Panc1 (cell line): Measurements from ENCODE around the gene BLNK. TPM values are rescaled to one million over a fixed set of nuclear protein-coding genes. Genes with fewer than 3 reads are reported as not detected.

ENCODE experiments used
- ATAC-seq: fragments of 200-7000 bp; cut with Tn5 transposase; 2 replicates; pipeline ENCODE4 v1.9.1; 2020; ENCODE audit warnings: mild to moderate bottlenecking, moderate library complexity
- BruUV-seq: library from RNA; stranded (reverse); fragments of 400-500 nt; replicated peaks from 2 replicates; lab custom pipeline; 2021; lab: Mats Ljungman, UMichigan
- CTCF ChIA-PET: fragments of 300-600 bp; sonication (Branson Sonifier 250); formaldehyde crosslinking; loops from one replicate; lab custom pipeline; 2022; ENCODE audit warnings: antibody characterized with exemption; lab: Charles Lee
- POLR2A ChIA-PET: fragments of 300-600 bp; sonication (Branson Sonifier 250); formaldehyde crosslinking; loops from one replicate; lab custom pipeline; 2022; ENCODE audit warnings: antibody characterized with exemption; lab: Charles Lee
- DNase-seq: peaks from one replicate; pipeline ENCODE4 v3.0.0-alpha.2; 2010; ENCODE audit warnings: low read depth, low spot score
- H3K27ac ChIP-seq: 2 replicates; pipeline ENCODE4 v1.5.1; 2011; ENCODE audit warnings: mild to moderate bottlenecking, low read length, inconsistent platforms
- H3K27me3 ChIP-seq: fragments of 200-500 bp; sonication (Bioruptor generic); 2 replicates; pipeline ENCODE4 v1.6.0; 2014; ENCODE audit warnings: low read length, inconsistent platforms; ENCODE audit not compliant: control insufficient read depth, insufficient read depth
- H3K36me3 ChIP-seq: fragments of 200-500 bp; sonication (Bioruptor generic); 2 replicates; pipeline ENCODE4 v1.5.1; 2014; ENCODE audit warnings: inconsistent platforms, mild to moderate bottlenecking, low read length, moderate library complexity; ENCODE audit not compliant: control insufficient read depth, insufficient read depth
- H3K4me1 ChIP-seq: 2 replicates; pipeline ENCODE4 v1.5.1; 2011; ENCODE audit warnings: inconsistent platforms, mild to moderate bottlenecking, low read length, moderate library complexity; ENCODE audit not compliant: control insufficient read depth, insufficient read depth
- H3K4me3 ChIP-seq, 2 experiments: 2 replicates each; pipeline ENCODE4 v1.5.1; 2011 to 2012; ENCODE audit warnings: low read depth in 2 of 2, low read length in 2 of 2, mild to moderate bottlenecking in 2 of 2, inconsistent platforms in 1 of 2, moderate library complexity in 1 of 2
- H3K9me3 ChIP-seq: fragments of 200-500 bp; sonication (Bioruptor generic); 2 replicates; pipeline ENCODE4 v1.5.1; 2014; ENCODE audit warnings: low read depth, mild to moderate bottlenecking, inconsistent platforms, low read length, moderate library complexity; ENCODE audit not compliant: control insufficient read depth, insufficient read depth
- CTCF ChIP-seq: fragments of 450-650 bp; IDR thresholded peaks from 2 replicates; pipeline ENCODE4 v1.5.1; 2017; ENCODE audit warnings: mild to moderate bottlenecking
- POLR2AphosphoS5 ChIP-seq: IDR thresholded peaks from 2 replicates; pipeline ENCODE4 v1.6.1; 2012; ENCODE audit warnings: mild to moderate bottlenecking, low read depth, low read length, moderate library complexity
- REST ChIP-seq, 2 experiments: IDR thresholded peaks; 2 replicates each; pipeline ENCODE4 v1.6.1; 2011 to 2012; ENCODE audit warnings: low read depth in 2 of 2, control low read depth in 1 of 2, low read length in 1 of 2, mild to moderate bottlenecking in 1 of 2, moderate library complexity in 1 of 2; ENCODE audit not compliant: insufficient read depth in 1 of 2
- SIN3A ChIP-seq: IDR thresholded peaks from 2 replicates; pipeline ENCODE4 v1.6.1; 2012; ENCODE audit warnings: low read depth, mild to moderate bottlenecking, low read length, moderate library complexity, borderline replicate concordance; ENCODE audit not compliant: insufficient read depth
- TCF7L2 ChIP-seq: IDR thresholded peaks from 2 replicates; pipeline ENCODE4 v1.6.1; 2011; ENCODE audit warnings: mild to moderate bottlenecking, low read depth, low read length, inconsistent platforms
- in situ Hi-C: cut with HindIII; loops from 2 replicates; pipeline ENCODE4 v1.10.0; 2016; ENCODE audit warnings: low sequenced_read_pairs, low pct_unique_long_range_greater_than_20kb
- intact Hi-C: fragments of 100-400 bp; cut with micrococcal nuclease; formaldehyde crosslinking; loops from one replicate; pipeline ENCODE4 v1.10.0; 2022; ENCODE audit not compliant: unreplicated experiment
- total RNA-seq: library from RNA; stranded (reverse); gene quantifications from one replicate; pipeline ENCODE4 v1.2.1, GENCODE V29; 2021; ENCODE audit not compliant: unreplicated experiment

BLNK gene
- total RNA-seq, 1 experiment from 2014 or later, result 0.10 TPM

- Histone ChIP-seq H3K4me1 (no peaks in the 10 kb centered on the region), H3K9me3 (no peaks in the 10 kb centered on the region), H3K36me3 (no peaks in the 10 kb centered on the region), H3K27me3 (peaks cover 39% of the 10 kb centered on the region), H3K27ac (no peak overlapping the region), H3K4me3 (no peak overlapping the region)
- DNase-seq (no peak), ATAC-seq (no peak)
- CTCF ChIA-PET, result interaction anchor here (0.7 kb wide), 1 partner anchor 266 kb away, joined by 3 read pairs; no protein-coding TSS in a partner anchor
- POLR2A ChIA-PET, result no interaction called here
- intact Hi-C loops, result no loop called here
- TF ChIP-seq REST (IDR thresholded peaks at IDR 0.05; ENCODE audit: insufficient read depth in 1 of 2, low read depth in 2 of 2, low read length in 1 of 2), result no peak
- TF ChIP-seq CTCF, result no peak
- no peak for TF ChIP-seq TCF7L2
- TF ChIP-seq SIN3A, result no peak
- no peak for TF ChIP-seq POLR2AphosphoS5
- no TSS peak for BruUV-seq
- in situ Hi-C loops, result no loop called here
These were observed 18.0 kb upstream of the BLNK start for GRCh38 chr10:96289218-96289910.

GRCh38 chr10:96288151-96288621 is 16.8 kb upstream of the BLNK start:
- Histone ChIP-seq H3K27me3 (peaks cover 30% of the 10 kb centered on the region), H3K9me3 (no peaks in the 10 kb centered on the region), H3K27ac (no peak overlapping the region), H3K4me1 (no peaks in the 10 kb centered on the region), H3K4me3 (no peak overlapping the region), H3K36me3 (no peaks in the 10 kb centered on the region)
- intact Hi-C loops (no loop called here), in situ Hi-C loops (no loop called here)
- DNase-seq, result no peak
- CTCF ChIA-PET, result interaction anchor here (0.7 to 0.9 kb wide), 2 partner anchors 59 to 267 kb away, joined by 3 to 5 read pairs; no protein-coding TSS in a partner anchor
- POLR2A ChIA-PET, result no interaction called here
- TF ChIP-seq TCF7L2 (no peak), POLR2AphosphoS5 (no peak), CTCF (no peak), REST (IDR thresholded peaks at IDR 0.05; ENCODE audit: insufficient read depth in 1 of 2, low read depth in 2 of 2, low read length in 1 of 2) (no peak), SIN3A (no peak)
- no peak for ATAC-seq
- BruUV-seq, result no TSS peak
